Astrocyte of the spinal cord (primary cell): ENCODE data around the gene MBP.

Experiments
- DNase-seq: peaks from one replicate; pipeline ENCODE4 v3.0.0; 2011; ENCODE audit warnings: low read depth, low spot score
- H3K4me3 ChIP-seq: 2 replicates; pipeline ENCODE4 v1.5.1; 2011; ENCODE audit warnings: low read depth, mild to moderate bottlenecking, low read length, moderate library complexity
- in situ Hi-C: cut with HindIII; loops from 2 replicates; pipeline ENCODE4 v1.10.0; 2017; ENCODE audit warnings: low sequenced_read_pairs
- TF ChIP-seq, protein P1 (sequence below): IDR thresholded peaks from 2 replicates; pipeline ENCODE4 v1.5.1; 2012; ENCODE audit warnings: low read depth, mild to moderate bottlenecking, low read length, inconsistent platforms

Gene MBP

DNA sequence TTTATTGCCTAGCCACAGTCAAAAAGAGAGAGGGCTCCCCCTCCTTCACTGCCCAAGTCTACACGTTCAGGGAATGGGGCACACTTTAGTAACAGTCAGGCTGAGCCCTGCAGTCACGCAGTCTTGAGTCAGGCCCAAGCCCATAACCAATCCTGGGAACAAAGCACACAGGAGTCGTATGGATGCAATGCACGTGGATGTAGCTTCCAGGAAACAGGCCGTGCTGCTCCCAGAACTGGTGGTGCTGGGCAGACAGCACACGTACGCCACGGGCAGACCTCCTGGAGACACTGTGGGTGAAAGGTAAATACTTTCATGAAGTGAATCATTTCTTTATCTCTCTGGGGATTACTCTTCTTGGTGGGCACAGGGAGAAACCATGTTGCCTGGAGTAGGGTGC, 30.0 kb upstream of the MBP start:
- TF ChIP-seq, protein P1, sequence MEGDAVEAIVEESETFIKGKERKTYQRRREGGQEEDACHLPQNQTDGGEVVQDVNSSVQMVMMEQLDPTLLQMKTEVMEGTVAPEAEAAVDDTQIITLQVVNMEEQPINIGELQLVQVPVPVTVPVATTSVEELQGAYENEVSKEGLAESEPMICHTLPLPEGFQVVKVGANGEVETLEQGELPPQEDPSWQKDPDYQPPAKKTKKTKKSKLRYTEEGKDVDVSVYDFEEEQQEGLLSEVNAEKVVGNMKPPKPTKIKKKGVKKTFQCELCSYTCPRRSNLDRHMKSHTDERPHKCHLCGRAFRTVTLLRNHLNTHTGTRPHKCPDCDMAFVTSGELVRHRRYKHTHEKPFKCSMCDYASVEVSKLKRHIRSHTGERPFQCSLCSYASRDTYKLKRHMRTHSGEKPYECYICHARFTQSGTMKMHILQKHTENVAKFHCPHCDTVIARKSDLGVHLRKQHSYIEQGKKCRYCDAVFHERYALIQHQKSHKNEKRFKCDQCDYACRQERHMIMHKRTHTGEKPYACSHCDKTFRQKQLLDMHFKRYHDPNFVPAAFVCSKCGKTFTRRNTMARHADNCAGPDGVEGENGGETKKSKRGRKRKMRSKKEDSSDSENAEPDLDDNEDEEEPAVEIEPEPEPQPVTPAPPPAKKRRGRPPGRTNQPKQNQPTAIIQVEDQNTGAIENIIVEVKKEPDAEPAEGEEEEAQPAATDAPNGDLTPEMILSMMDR: no peak
- no peak for DNase-seq
- in situ Hi-C loops: no loop called here
- no peak overlapping the region for H3K4me3 ChIP-seq

DNA sequence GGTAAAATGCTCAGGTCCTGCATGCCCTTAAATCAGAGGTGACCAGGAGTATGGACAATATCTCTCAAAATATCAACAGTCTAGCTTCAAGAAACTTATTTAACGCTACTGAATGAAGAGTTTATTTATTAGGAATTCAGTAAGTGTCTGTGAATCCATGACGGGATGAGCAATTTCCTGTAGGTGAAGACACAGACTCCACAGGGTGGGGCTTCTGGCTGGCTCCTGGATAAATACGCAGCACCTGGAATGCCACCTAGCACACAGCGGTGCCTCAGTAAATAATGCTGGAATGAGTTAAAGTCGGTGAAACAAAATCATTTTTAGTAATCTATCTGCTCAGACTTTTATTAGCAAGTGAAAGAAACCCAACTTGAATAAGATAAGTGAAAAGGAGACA, 29.4 kb upstream of the MBP start:
- no peak overlapping the region for H3K4me3 ChIP-seq
- in situ Hi-C loops: no loop called here
- TF ChIP-seq, protein P1: no peak
- no peak for DNase-seq

DNA sequence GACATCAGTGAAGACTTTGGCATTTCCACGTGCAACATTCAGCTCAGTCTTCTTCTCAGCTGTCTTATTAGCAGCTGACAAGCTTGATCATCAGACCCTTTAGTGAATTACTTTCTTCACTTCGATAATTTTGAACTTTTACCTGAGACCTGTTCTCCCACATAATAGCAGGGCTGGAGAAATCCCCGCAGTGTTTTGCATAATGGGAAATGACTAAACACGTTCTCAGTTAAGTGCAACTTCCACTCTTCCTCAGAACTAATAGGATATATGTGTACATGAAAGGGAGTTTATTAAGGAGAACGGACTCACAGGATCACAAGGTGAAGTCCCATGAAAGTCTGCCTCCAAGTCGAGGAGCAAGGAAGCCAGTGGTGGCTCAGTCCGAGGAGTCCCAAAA, 28.8 kb upstream of the MBP start:
- DNase-seq: no peak
- H3K4me3 ChIP-seq: no peak overlapping the region
- TF ChIP-seq, protein P1: no peak
- in situ Hi-C loops: no loop called here

DNA sequence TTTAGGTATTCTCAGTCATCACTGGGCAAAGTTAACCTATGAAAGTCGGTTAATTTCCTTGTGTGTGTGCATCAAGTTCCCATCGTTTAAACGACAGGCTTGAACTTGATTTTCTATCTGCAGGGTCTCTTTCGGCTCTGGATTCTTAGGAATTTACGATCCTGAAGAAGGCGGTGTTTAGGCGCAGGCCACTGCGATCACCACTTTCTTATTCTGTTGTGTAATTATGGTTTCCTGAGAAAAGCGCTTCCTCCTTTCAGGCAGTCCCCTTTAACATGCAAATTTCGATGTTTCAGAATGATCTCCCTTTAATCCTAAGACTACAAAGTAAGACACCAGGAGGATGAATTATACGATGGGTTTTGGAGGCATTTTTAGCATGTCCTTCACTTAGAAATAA, 27.9 kb upstream of the MBP start:
- H3K4me3 ChIP-seq: no peak overlapping the region
- in situ Hi-C loops: no loop called here
- no peak for DNase-seq
- TF ChIP-seq, protein P1: no peak

DNA sequence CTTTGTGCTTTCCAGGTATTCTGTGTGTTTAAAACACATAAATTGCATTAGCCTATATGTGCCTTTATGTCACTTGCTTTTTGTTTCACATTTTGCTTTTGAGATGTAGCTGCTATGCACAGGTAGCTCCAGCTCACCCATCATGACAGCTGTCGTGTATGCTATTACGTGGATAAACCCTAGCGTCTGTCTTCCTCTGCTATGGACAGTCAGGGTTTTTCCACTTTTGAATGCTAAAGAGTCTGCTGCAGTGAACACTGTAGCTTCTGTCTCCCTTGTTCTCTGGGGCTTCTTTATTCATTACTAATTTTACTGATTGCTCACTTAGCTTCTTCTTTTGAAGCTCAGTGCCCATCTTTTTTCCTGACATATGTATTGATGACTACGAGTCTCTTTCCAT, 24.7 kb upstream of the MBP start:
- no peak overlapping the region for H3K4me3 ChIP-seq
- no peak for DNase-seq
- in situ Hi-C loops: no loop called here
- TF ChIP-seq, protein P1: no peak

DNA sequence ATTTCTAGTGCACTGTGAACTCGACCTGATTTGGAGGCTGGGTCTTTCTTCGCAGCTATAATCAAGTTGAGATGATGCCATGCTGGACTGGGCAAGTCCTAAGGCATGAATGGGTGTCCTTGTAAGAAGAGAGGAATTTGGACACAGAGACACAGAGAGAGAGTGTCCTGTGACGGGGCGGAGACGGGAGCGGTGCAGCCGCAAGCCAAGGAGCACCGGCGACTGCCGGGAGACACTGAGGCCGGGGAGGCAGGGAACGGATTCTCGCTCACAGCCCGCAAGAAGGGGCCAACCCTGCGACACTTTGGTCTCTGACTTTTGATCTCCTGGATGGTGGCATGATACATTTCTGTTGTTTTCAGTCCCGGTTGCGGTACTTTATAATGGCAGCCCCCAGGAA, 22.4 kb upstream of the MBP start:
- no peak for DNase-seq
- in situ Hi-C loops: no loop called here
- no peak overlapping the region for H3K4me3 ChIP-seq
- TF ChIP-seq, protein P1: no peak

DNA sequence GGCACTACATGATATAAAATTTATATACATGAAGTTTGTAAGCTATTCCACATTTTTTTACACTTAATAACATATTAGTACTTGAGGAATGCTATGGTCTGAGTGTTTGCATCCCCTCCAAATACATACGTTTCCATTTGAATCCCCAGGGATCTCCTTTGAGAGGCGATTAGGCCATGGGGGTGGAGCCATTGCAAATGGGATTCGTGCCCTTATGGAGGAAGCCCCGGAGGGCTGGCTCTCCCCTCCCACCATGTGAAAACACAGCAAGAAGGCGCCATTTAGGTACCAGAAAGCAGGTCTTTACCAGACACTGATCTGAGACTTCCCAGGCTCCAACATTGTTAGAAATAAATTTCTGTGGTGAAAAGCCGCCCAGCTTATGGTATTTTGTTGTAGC, 20.8 kb upstream of the MBP start:
- TF ChIP-seq, protein P1: no peak
- DNase-seq: no peak
- in situ Hi-C loops: no loop called here
- no peak overlapping the region for H3K4me3 ChIP-seq
